NCI-H748 treated with DMSO at 0.1 percent for 48 hours (cell line): ENCODE measurements around the gene TCF15.

Experiments
- DNase-seq: peaks from one replicate; lab custom pipeline; 2025; lab: John Stamatoyannopoulos, UW

The TCF15 gene

GRCh38 chr20:611047-611842 lies 1.1 kb upstream of the TCF15 start:
- DNase-seq = no peak

- no peak for DNase-seq
These were observed 641 bp downstream of the TCF15 start for GRCh38 chr20:609371-609964.

GRCh38 chr20:608970-609369 lies 1.1 kb downstream of the TCF15 start:
- DNase-seq = no peak

- no peak for DNase-seq
These were observed 2.6 kb downstream of the TCF15 start for GRCh38 chr20:607476-607875.

GRCh38 chr20:605237-605636 lies 4.9 kb downstream of the TCF15 start:
- no peak for DNase-seq

GRCh38 chr20:603116-603640 lies 6.9 kb downstream of the TCF15 start:
- no peak for DNase-seq

- no peak for DNase-seq
These were observed 7.8 kb downstream of the TCF15 start for GRCh38 chr20:602111-602970.

- DNase-seq = no peak
These were observed 9.4 kb downstream of the TCF15 start for GRCh38 chr20:600736-601135.

GRCh38 chr20:600141-600540 lies 10.0 kb downstream of the TCF15 start:
- DNase-seq = no peak

GRCh38 chr20:598133-598850 lies 11.8 kb downstream of the TCF15 start:
- DNase-seq = no peak

- DNase-seq = no peak
These were observed 12.5 kb downstream of the TCF15 start for GRCh38 chr20:597560-597959.

GRCh38 chr20:595330-596308 lies 14.5 kb downstream of the TCF15 start:
- DNase-seq = no peak

GRCh38 chr20:592506-592905 lies 17.6 kb downstream of the TCF15 start:
- no peak for DNase-seq

GRCh38 chr20:591941-592340 lies 18.2 kb downstream of the TCF15 start:
- DNase-seq = no peak

- DNase-seq = no peak
These were observed 21.0 kb downstream of the TCF15 start for GRCh38 chr20:588932-589672.

GRCh38 chr20:588476-588875 lies 21.6 kb downstream of the TCF15 start:
- DNase-seq = no peak

- no peak for DNase-seq
These were observed 25.2 kb downstream of the TCF15 start for GRCh38 chr20:584971-585301.

GRCh38 chr20:584161-584970 lies 25.7 kb downstream of the TCF15 start:
- DNase-seq = no peak

- no peak for DNase-seq
These were observed 27.9 kb downstream of the TCF15 start for GRCh38 chr20:582204-582603.
